Prostate gland (tissue), 2 donors: ENCODE measurements around the gene HUS1.

Experiments
- POLR2AphosphoS5 ChIP-seq: sonication (generic); formaldehyde crosslinking; IDR thresholded peaks from one replicate; pipeline ENCODE4 v1.6.1; 2017; ENCODE audit warnings: antibody characterized with exemption
- TF ChIP-seq, protein P1 (sequence below), 4 experiments: fragments of 200-600 bp in 2 of 4; fragments of 450-650 bp in 2 of 4; sonication (generic) in 2 of 4; IDR thresholded peaks; 1 replicate in 3 of 4; 2 replicates in 1 of 4; pipeline ENCODE4 v1.5.1; 2016 to 2019; ENCODE audit warnings: antibody characterized with exemption in 4 of 4, mild to moderate bottlenecking in 2 of 4, moderate library complexity in 2 of 4

DNA sequence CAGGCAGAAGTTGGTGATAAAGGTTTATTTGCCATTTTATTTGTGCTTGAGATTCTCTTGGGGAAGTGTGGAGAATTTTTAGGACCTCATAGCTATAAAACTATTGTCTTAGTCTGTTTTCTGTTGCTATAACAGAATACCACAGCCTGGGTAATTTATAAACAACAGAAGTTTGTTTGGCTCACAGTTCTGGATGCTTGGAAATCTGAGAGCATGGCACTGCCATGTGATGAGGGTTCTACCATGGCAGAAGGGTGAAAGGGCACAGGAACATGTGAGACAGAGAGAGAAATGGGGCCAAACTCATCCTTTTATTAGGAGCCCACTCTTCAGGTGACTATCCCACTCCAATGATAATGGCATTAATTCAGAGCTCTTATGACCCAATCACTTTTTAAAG lies 37.2 kb upstream of the HUS1 start:
- TF ChIP-seq, protein P1, sequence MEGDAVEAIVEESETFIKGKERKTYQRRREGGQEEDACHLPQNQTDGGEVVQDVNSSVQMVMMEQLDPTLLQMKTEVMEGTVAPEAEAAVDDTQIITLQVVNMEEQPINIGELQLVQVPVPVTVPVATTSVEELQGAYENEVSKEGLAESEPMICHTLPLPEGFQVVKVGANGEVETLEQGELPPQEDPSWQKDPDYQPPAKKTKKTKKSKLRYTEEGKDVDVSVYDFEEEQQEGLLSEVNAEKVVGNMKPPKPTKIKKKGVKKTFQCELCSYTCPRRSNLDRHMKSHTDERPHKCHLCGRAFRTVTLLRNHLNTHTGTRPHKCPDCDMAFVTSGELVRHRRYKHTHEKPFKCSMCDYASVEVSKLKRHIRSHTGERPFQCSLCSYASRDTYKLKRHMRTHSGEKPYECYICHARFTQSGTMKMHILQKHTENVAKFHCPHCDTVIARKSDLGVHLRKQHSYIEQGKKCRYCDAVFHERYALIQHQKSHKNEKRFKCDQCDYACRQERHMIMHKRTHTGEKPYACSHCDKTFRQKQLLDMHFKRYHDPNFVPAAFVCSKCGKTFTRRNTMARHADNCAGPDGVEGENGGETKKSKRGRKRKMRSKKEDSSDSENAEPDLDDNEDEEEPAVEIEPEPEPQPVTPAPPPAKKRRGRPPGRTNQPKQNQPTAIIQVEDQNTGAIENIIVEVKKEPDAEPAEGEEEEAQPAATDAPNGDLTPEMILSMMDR (IDR thresholded peaks at IDR 0.05) = no peak
- no peak for TF ChIP-seq POLR2AphosphoS5
